Pulmonary artery endothelial cell (primary cell): ENCODE results near the gene IFITM5. TPM values are rescaled to one million over a fixed set of nuclear protein-coding genes. Genes with fewer than 3 reads are reported as not detected.
"Not testable (repeated sequence)": the region's sequence is repeated elsewhere in the genome, so short reads cannot be mapped to it uniquely, and the experiment has no call there.

Source experiments
- DNase-seq: peaks from one replicate; pipeline ENCODE4 v3.0.0-alpha.2; 2011; ENCODE audit warnings: low read depth, low spot score
- total RNA-seq: library from RNA; depleted of rRNA; stranded (reverse); fragments of >200 nt; gene quantifications from 2 replicates; pipeline ENCODE4 v1.2.3, GENCODE V29; 2014

Gene IFITM5
- total RNA-seq, 1 donor from 2014 or later: not detected

GRCh38 chr11:295351-296170, 3.8 kb downstream of the IFITM5 start:
- no peak for DNase-seq

DNA sequence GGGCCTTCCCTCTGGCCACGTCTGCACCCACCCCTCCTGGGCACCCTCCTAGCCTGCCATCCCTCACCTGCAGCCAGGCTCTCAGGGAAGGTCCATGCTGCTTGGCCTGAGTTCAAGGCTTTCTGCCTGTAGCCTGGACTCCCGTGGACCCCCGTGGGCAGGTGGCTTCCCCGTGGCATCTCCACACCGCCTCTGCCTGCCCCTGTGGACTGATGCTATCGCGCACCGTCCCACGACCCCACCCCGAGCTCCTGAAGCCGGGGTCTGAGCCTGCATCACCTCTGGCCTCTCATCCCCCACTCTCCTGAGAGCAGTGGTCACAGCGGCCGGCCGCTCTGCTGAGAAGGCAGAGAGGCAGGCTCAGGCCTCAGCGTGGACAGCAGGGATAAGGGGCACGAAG, 4.5 kb downstream of the IFITM5 start:
- DNase-seq: no peak

GRCh38 chr11:293852-294661, 5.3 kb downstream of the IFITM5 start:
- DNase-seq: no peak

DNA sequence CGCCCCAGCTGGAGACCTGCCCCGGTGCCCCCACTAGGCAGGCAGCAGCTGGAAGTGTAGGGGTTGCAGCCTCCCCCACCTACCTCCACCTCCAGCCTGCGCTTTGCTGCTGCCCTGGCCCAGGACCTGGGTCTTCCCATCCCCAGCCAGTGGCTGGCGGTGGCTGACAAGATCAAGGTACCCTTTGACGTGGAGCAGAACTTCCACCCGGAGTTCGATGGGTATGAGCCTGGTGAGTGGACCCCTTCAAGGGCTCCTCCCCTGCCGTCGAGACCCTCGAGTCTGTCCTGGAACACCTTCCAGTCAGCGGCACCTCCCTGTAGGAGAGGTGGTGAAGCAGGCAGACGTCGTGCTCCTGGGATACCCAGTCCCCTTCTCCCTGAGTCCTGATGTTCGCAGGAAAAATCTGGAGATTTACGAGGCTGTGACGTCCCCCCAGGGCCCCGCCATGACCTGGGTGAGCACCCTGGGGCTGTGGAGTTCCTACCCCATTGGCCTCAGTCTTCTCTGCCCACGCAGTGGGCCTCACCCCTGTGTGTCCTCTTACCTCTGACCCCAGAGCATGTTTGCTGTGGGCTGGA, 6.0 kb downstream of the IFITM5 start:
- no peak for DNase-seq

DNA sequence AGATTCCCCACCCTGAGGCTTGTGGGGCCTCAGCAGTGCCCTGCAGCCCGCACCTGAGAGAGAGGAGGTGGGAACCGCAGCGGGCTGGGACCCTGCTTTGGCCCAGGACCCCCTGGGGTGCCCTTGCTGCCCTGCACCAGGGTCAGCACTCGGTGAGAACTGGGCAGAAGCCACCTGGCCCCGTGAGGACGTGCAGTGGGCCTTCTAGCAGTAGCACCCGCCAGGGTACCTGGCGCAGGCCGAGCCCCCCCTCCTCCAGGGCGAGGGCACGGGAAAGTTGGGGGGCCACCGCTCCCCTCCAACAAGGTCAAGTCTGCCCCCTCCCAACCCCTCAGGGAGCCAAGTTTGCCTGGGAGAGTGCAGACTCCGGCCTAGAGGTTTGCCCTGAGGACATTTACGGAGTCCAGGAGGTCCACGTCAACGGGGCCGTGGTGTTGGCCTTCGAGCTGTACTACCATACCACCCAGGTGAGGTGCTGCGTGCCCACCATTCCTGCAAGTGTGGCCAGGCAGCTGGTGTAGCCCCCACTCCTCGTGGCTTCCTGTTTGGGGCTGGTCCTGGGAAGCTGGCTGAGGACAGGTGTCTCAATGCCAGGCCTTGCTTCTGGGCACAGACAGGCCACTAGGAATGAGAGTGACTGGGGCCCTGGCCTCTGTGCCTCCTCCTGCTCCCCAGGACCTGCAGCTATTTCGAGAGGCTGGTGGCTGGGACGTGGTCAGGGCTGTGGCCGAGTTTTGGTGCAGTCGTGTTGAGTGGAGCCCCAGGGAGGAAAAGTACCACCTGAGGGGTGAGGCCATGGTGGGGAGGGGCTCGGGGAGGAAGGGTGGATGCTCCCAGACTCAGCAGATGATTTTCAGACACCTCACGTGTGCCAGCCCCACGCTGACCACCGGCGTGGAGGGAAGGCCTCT, 6.9 kb downstream of the IFITM5 start:
- DNase-seq: no peak

- no peak for DNase-seq
Measured at GRCh38 chr11:291281-292210, 7.8 kb downstream of the IFITM5 start.

DNA sequence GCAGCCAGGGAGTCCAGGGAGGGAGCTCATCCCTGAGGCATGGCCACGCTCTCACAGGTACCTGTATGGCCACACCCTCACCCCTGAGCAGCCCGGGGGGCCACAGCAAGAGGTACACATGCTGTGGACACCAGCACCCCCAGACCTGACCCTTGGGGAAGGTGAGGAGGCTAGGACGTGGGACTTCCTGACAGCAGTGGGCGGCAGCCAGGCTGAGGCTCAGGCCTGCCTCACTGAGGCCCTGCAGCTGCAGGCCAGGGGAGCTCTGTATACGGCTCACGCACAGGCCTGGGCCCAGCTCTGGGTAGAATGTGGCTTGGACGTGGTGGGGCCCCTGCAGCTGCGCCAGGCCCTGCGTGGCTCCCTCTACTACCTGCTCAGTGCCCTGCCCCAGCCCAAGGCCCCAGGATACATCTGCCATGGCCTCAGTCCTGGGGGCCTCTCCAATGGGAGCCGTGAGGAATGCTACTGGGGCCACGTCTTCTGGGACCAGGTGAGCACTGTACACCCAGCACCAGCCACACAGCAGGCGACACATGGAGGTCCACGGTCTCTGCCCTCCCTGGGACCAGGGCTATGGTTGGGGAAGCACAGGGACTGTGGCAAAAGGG, 8.6 kb downstream of the IFITM5 start:
- DNase-seq: no peak

- no peak for DNase-seq
Measured at GRCh38 chr11:289712-290620, 9.4 kb downstream of the IFITM5 start.

GRCh38 chr11:289398-289711, 10.0 kb downstream of the IFITM5 start:
- DNase-seq: no peak

DNA sequence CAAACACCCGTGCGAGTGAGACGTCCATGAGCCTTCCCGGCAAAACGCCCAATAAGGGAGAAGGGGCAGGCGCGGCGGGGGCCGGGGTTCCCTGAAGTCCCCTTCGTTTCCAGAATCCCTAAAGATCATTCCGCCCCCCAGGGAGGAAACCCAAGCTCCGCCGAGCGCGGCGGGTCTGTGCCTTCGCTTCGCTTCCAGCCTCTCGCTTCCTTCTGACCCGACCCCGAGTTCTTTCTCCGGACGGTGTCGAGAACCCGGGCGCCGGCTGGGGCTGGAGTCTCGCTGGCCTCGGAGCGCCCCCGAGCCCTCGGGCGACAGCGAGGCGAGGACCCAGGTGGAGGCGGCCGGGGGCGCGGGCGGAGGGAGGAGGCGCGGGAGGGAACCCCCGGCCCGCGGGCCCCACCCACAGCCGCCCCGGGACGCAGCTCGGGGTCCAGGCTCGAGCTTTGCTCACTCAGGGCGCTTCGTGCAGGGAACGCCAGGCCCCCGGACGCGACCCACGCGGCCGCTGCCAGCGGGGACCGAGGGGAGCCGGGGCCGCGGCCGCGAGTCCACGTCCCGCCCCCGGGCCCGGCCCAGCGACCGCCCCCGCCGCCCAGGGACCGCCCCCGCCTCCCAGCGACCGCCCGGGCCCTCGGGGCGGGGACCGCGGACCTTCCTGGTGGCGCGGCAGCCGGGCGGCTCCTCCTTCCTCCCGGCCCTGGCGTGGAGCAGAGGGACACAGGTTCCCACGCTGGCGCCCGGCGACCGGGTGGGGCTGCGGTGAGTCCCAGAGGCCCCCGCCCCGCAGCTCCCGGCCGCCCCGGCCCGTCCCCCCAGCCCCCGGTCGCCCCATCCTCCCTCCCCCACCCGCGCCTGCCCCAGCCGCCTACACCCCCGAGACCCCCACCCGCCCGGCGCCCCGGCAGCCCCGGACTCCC, 10.6 kb downstream of the IFITM5 start, which contains the start of gene PGGHG:
Gene PGGHG (plus strand): TSS at position 649 of the 920 bp plus-strand sequence. CDS start 691 bp downstream, outside the sequence.
- no peak for DNase-seq

DNA sequence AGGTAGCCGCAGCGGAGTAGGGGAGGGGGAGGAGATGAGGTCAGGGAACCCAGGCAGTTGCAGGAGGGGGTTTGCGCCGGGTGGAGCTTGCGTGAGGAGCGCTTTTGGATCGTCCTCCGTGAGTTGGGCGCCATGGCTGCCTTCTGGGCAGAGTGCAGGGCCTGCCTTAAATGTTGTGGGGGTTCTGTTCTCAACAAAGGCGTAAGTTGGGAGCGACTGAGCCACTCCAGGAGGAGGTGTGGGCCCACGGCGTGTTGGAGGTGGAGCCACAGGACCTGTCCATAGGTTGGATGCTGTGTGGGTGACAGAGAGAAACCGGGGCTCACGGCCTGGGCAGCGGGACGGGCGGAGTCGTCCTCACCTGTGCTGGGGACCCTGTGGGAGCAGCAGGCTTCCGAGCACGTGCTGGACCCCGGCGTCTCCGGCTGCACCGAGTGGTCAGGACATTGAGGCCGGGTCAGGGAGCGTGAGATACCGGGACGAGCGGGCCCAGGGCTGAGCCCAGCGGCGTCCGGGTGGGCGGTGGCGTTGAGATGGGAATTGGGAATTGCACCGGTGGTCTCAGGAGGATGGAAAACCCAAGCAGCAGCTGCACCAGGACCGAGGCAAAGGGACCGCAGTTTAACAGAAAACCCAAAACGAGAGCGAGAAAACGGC, 11.4 kb downstream of the IFITM5 start:
- no peak for DNase-seq

GRCh38 chr11:286977-287820, 12.1 kb downstream of the IFITM5 start:
- DNase-seq: not testable (repeated sequence)

GRCh38 chr11:285894-286220, 13.5 kb downstream of the IFITM5 start:
- no peak for DNase-seq

DNA sequence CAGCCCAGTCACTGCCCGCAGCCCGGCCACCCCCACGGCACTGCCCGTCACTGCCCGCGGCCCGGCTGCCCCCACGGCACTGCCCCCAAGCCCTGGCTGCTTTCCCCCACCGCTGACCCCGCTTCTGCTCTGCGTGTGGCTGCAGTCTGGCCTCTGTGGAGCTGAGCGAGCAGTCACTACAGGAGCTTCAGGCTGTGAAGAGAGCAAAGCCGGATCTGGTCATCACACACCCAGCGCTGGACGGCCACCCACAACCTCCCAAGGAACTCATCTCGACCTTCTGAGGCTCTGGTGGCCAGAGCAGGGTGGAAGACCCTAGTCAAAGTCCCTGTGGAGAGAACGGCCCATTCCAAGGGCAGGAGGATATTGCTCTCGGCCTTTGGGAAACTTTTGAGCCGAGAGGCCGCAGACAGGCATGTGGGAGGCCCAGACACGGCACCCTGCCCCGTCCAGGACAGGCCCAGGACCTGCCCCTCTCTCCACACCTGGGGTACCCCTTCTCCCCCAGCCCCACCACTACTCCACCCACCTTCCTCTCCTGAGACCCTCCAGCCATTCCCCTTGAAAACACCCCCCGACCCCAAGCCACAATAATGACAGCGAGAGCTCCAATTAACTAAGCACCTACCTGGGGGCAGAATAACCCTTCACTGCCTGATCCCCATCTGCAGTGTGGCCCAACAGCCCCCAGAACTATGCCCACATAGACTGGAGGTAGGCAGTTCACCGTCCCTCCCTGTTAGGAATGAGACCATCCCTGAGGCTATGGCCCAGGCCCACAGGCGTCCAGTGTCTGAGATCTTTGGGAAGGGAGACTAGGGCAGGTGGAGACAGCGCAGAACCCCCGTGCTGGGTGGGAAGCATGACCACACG, 14.1 kb downstream of the IFITM5 start:
- no peak for DNase-seq
